Stimulated activated CD8-positive, alpha-beta memory T cell treated with anti-CD3 and anti-CD28 coated beads, Interleukin-15, amount 100 ng/mL, for 48 hours (primary cell): ENCODE data around the gene KIFBP.
A peak's percentile ranks its signal among the peaks of the same experiment; 100 is the strongest.

Experiments used
- DNase-seq, 2 donors: peaks; one replicate each; pipeline ENCODE4 v3.0.0-alpha.2; 2020; ENCODE audit warnings: low read depth in 2 of 2

KIFBP gene

GRCh38 chr10:69051303-69051702 lies 62.7 kb downstream of the KIFBP start:
- DNase-seq = no peak

DNA sequence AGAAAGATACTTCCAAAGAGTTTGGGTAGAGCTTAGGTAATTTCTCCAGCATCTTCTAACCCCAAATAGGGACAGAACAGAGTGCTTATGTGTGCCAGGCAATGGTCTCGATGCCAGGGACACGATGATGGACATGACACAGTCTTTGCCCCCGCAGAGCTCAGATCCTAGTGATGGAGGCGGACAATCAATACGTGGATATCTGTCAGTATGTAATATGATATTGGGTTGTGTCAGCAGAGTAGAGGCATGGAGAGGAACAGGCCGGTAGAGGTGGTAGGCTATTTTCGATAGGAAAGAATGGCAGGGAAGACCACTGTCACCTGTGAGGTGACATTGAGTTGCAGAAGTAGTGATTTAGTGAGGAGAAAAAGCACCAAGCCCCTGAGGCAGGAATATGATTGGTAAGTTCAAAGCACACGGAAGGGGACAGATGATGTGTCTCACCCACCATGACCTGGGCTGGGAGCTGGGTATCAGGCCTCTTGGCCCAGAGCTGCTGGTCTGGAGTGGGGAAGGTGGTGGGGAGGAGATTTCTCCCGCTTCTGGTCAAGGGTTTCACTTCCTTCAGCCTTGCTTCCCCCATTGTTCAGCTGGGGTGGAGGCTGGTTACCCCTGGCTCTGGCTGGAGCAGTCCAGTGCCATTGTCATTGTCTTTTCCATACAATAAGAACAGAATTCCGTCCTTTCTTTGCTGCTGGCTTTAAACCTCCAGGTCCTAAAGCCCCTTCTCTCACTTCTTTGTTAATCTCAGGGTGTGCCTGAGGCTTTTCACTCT lies 63.3 kb downstream of the KIFBP start:
- no peak for DNase-seq

- no peak for DNase-seq
Observed at GRCh38 chr10:69052736-69053135, 64.1 kb downstream of the KIFBP start.

DNA sequence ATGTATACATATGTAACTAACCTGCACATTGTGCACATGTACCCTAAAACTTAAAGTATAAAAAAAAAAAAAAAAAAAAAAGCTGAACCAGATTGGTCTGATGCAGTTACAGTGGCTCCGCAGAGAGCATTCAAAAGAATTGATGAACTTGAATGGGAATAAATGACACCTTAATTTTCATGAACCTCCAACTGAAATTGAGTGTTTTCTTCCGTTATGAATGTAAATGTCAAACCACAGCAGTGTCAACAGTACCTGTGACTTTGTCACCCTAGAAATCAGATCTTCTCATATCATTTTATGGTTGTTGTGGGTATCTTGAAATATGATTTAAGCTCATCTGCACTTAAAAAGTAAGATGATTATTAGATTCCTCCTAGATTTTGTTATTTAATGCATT lies 66.6 kb downstream of the KIFBP start:
- DNase-seq = no peak

DNA sequence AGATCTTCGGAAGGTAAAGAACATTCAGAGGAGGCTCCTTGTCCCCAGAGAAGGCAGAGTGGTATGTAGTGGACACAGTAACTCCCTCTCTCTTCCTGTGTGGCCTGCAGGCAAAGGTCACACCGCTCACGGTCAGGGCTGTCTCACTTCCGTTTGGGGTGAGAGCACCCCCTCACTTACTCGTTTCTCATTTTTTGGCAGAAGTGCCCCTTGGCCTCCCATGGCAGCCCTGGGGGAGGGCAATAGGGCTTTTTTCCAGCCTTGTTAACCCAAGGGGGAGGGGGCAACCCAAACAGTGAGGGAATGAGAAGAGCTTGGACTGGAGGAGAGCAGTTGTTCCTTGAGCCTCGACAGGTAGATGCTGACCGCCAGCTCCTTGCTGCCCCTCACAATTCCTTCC lies 67.5 kb downstream of the KIFBP start:
- no peak for DNase-seq

DNA sequence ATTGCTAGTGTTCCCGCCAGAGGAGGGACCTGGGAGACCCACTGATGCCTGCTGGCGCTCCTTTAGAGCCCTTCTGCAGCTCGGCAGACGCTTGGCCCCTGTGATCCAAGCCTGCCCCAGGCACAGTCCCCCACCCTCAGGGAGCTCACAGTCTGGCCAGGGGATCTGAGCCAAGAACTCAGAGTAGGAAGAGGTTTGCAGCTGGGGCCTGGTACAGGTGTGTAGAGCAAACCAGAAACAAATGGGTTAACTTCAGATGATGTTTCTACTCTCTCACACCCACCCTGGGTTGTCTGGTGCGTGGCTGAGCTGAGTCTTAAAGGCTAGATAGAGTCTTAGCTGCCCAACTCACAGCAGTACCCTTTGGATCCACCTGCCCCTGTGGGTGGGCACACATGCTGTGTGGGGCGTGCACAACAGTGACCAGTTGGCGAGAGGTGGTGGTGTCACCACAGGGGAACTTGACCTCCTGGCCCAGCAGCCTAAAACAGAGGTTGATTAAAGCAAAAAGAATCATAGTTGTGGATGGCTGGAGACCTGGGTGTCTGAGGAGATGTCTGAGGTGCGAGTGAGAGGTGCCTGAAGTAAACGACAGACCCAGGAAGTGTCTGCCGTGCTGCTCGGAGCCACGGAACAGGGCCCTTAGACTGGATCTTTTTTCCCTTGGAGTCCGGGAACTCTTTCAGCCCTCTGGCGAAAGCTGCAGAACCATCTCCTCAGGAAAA lies 68.1 kb downstream of the KIFBP start:
- DNase-seq = no peak

DNA sequence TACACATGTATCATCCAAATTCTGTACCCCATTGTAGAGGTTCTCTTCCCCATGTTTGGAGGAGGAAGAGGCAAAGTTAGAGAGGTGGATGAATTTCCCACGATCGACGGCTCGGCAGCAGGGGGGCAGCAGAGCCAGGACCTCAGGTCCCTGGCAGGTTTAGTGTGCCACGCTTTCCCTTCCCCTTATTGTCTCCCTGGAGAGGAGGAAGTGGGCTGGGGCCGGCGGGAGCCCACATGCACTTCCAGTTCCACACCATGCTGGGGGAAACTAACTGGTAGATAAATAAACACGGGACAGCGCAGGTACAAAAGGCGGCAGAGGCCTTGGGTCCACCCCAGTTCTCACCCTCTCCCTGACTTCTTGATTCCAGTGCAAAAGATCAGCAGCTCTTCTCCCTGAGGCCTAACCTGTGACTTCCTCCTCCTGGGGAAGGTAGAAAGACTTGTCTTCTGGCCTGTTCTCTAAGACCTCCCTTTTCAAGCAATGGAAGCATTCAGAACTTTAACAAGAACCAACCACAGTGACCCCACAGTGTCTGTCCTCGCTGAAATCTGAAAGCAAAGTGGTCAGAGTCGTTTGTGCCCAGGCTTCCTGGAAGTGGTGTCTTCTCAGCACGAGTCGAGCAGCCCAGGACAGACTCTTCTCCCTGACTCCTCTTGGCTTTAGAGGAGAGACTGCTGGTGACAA lies 68.8 kb downstream of the KIFBP start:
- no peak for DNase-seq

GRCh38 chr10:69057951-69058297 lies 69.3 kb downstream of the KIFBP start:
- no peak for DNase-seq

GRCh38 chr10:69060127-69060798 lies 71.7 kb downstream of the KIFBP start:
- DNase-seq = no peak

DNA sequence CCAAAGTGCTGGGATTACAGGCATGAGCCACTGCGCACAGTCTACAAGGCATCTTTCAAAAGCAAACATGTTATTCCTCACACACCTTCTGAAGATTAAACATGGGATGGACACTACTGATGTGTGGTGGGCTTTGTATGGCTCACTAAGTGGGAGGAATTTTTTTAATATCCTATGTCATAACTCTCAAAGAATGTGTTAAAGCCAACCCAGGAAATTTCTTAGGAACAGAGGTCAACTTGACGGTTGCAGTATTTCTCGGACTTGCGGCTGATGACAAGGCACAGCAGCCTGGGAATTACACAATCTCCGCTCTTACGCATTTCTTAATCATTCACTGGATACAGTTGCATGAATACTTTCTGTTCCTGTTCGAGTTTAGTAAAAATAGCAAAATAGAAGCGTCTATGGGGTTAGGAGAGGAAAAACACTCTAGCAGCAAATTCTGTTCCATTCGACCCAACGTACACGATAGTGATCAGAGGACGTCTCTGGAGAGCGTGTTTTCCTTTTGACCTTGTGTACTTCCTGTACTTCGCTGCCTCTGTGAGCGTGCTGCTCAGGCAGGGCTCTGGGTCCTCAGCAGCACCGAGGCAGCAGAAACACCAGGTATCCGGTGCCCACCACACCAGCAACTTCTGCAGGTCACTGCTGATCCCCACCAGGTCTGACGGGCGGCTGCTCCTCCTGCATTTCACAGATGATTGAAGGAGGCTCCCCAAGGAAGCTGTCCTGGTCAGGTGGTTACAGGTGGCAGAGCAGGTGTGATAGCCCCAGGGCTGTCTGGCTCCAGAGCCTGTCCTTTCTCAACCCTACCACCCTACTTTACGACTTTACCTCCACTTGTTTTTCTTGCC lies 72.9 kb downstream of the KIFBP start:
- DNase-seq = no peak

- DNase-seq = no peak
Observed at GRCh38 chr10:69062901-69063300, 74.3 kb downstream of the KIFBP start.

GRCh38 chr10:69064762-69065328 lies 76.2 kb downstream of the KIFBP start:
- no peak for DNase-seq

DNA sequence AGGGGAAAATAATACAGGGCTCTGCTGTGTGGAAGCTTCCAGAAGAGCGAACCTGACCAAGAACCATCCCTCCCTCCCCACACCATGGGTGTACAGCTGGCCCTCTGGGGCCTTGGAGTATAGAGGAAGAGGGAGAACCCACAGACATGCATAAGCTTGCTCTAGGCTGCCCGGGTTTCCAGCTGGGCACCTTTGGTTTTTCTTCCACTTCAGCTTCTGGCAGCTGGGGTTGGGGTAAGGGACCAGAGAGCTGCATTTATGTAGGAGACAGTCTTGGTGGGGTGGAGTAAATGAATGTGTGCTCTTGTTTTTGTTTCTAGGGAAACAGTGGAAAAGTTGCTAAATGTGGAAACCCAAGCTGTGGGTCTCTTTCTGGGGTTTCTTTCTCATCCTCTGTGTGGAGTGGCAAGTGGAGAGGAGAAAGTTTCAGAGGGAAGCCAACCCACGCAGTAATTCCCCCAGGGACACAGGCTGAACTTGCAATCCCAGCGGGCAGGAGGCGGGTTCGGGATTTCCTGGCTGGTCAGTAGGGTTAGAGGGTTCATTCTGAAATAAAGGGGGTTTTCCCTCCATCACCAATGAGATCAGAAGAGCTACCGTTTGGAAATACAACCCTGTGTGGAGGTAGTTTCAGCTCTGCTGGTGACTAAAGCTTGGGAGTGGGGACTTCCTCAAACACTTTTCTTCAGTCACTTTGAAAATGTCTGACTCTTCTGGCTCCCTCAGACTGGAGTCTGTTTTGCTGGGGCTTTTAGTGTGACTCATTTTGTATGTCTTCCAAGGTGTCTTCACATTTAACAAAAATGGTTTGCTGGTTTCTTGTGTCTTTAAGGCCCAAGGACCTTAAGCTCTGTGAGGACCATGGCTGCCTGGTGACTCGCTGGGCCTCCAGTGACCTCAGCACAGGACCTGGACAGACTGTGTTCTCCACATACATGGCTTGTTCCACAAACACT lies 77.1 kb downstream of the KIFBP start:
- DNase-seq = peak; percentile 51 to 55
